Activated naive CD8-positive, alpha-beta T cell treated with anti-CD3 and anti-CD28 coated beads, Interleukin-2, amount 10 ng/mL, durations not matched to agents 7 days and 5 days (primary cell): Measurements from ENCODE around the gene DHX16. TPM values are rescaled to one million over a fixed set of nuclear protein-coding genes. Genes with fewer than 3 reads are reported as not detected.
A peak's percentile ranks its signal among the peaks of the same experiment; 100 is the strongest.

Experiments used
- ATAC-seq: fragments of 150-1000 bp; cut with Tn5 transposase; one replicate; pipeline ENCODE4 v1.10.0; 2021; ENCODE audit warnings: low read depth, moderate library complexity
- POLR2A ChIA-PET: fragments of 350-600 bp; sonication (Branson Sonifier 250); formaldehyde crosslinking; loops from one replicate; lab custom pipeline; 2021; ENCODE audit warnings: antibody characterized with exemption; lab: Charles Lee
- DNase-seq: peaks from one replicate; pipeline ENCODE4 v3.0.0; 2021
- H3K27ac Mint-ChIP-seq: one replicate; pipeline ENCODE4 v1.8.0; 2022; ENCODE audit warnings: mild to moderate bottlenecking, mixed read lengths
- H3K27me3 Mint-ChIP-seq: one replicate; pipeline ENCODE4 v1.8.0; 2022; ENCODE audit warnings: mild to moderate bottlenecking, moderate library complexity, mixed read lengths
- H3K36me3 Mint-ChIP-seq: one replicate; pipeline ENCODE4 v1.8.0; 2021; ENCODE audit warnings: mild to moderate bottlenecking, mixed read lengths
- H3K4me1 Mint-ChIP-seq: one replicate; pipeline ENCODE4 v1.8.0; 2021; ENCODE audit warnings: mixed read lengths
- H3K4me3 Mint-ChIP-seq: one replicate; pipeline ENCODE4 v1.8.0; 2022; ENCODE audit warnings: mild to moderate bottlenecking, moderate library complexity, mixed read lengths
- H3K9me3 Mint-ChIP-seq: one replicate; pipeline ENCODE4 v1.8.0; 2021; ENCODE audit warnings: mixed read lengths
- total RNA-seq, 2 experiments: library from RNA; stranded (reverse); gene quantifications; one replicate each; pipeline ENCODE4 v1.2.3, GENCODE V29; 2021

Gene DHX16
- total RNA-seq, 2 experiments from 2014 or later, result 42.9 to 44.2 TPM

DNA sequence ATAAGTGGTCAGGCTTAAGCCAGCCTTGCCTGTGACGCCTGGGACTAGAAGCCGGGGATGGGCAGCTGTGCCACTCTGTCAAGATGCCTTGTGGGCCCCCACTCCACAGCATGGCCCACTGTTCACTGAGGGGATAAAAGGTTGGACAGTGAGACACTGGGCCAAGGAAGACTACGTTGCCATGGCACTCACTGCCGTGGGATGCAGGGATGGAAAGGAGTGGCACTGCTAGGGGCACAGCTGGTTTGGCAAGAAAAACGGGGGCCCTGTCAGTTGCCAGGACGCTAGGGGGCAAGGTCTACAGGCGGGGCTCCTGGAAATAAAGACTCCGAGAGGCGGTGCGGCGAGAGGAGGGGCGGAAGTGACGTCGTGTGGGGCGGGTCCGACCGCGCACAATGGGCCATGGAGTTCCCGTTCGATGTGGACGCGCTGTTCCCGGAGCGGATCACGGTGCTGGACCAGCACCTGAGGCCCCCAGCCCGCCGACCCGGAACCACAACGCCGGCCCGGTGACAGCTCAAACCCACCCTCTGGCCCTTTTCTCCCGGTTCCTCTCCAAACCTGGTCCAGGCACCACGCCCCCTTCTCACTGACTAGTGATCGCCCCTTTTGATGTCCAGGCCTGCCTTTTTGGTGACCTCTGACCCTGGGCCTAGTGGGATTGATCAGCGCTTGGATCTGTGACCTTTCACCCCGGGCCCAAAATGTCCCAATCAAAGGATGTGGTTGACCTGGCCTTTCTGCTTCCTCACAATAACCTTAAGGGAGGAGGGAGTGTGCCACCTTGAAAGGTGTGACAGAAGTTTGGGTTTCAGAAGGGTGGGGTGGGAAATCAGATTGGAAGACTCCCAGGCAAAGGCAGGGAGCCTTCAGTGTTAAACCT is 46.1 kb downstream of the DHX16 start, which contains the start of gene ATAT1:
Gene ATAT1, plus strand, starts transcription at position 391 of the 883 bp plus-strand sequence.
- Mint-ChIP-seq H3K27ac (peak within 1 kb of the TSS; percentile 95), H3K36me3 (peaks cover 26% of the 10 kb centered on the region), H3K4me3 (peak within 1 kb of the TSS; percentile 91), H3K27me3 (no peaks in the 10 kb centered on the region), H3K9me3 (no peaks in the 10 kb centered on the region), H3K4me1 (peaks cover 19% of the 10 kb centered on the region)
- ATAC-seq (peak; percentile 98), DNase-seq (peak; percentile 90)
- POLR2A ChIA-PET, result interaction anchor here (0.8 to 1.7 kb wide), 9 partner anchors 9 to 104 kb away, joined by 3 to 12 read pairs (median 4); partner anchors contain the start of genes DHX16, MRPS18B and PPP1R10

DNA sequence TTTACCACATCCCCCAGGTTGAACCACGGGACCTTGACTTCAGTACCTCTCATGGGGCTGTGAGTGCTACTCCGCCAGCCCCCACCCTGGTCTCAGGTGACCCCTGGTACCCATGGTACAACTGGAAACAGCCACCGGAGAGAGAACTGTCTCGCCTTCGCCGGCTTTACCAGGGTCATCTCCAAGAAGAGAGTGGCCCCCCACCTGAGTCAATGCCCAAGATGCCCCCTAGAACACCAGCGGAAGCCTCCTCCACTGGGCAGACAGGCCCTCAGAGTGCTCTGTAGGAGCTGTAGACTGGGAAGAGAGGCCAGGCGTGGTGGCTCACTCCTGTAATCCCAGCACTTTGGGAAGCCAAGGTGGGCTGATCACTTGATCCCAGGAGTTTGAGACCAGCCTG is 47.3 kb downstream of the DHX16 start:
- Mint-ChIP-seq H3K27ac (no peak overlapping the region), H3K4me3 (no peak overlapping the region), H3K36me3 (peaks cover 22% of the 10 kb centered on the region), H3K9me3 (no peaks in the 10 kb centered on the region), H3K4me1 (peaks cover 19% of the 10 kb centered on the region), H3K27me3 (no peaks in the 10 kb centered on the region)
- ATAC-seq, result no peak
- POLR2A ChIA-PET, result interaction anchor here (1.2 to 1.7 kb wide), 4 partner anchors 10 to 105 kb away, joined by 3 to 12 read pairs (median 4); partner anchors contain the start of gene DHX16
- no peak for DNase-seq

DNA sequence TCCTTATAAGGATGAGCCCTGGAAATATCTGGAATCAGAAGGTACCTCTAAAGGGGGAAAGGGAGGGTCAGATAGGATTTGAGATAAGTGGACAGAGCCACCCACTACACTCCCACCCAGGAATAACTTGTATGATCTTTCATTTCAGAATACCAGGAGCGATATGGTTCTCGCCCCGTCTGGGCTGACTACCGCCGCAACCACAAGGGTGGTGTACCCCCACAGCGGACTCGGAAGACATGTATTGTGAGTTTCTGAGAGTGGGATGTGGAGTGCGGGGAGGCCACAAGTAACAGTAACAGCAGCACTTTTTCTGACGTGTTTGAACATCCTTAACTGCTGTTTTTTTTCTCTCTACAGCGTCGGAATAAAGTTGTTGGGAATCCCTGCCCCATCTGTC is 53.2 kb downstream of the DHX16 start:
- DNase-seq (no peak), ATAC-seq (no peak)
- Mint-ChIP-seq H3K36me3 (peaks cover 43% of the 10 kb centered on the region), H3K27ac (peak overlapping the region; percentile 98), H3K4me3 (peak overlapping the region; percentile 95), H3K27me3 (no peaks in the 10 kb centered on the region), H3K9me3 (no peaks in the 10 kb centered on the region), H3K4me1 (peaks cover 18% of the 10 kb centered on the region)
- POLR2A ChIA-PET, result interaction anchor here (0.6 to 2.6 kb wide), 2 partner anchors 61 to 65 kb away, joined by 3 to 13 read pairs; no protein-coding TSS in a partner anchor

DNA sequence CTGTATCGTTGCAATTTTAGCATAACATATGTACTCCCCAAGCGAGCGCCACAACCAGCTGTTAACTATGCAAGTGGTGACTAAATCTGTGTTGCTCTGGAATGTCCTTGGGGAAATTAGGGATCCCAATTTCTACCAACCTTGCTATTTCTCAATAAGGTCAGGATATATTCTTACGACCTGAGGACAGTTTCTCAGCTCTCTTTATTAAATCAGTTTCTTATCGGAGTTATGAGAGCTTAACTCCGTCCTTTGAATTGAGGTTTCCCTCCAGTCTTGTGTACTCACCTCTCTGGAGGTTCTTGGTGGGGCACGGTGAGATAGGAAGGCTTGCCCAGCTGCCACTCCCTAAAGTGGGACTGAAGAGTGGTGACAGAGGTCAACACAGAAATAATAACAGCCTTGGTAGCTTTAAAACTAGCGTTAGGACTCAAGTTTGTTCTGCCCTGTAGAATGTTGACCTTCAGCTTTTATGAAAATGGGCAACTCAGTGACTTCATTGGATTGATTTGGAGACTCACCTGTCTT is 54.5 kb downstream of the DHX16 start:
- POLR2A ChIA-PET, result interaction anchor here (0.9 to 2.6 kb wide), 19 partner anchors 8 to 127 kb away, joined by 3 to 25 read pairs (median 8); partner anchors contain the start of genes ABCF1, ATAT1, DHX16 and GNL1
- Mint-ChIP-seq H3K9me3 (no peaks in the 10 kb centered on the region), H3K27ac (peak overlapping the region; percentile 98), H3K27me3 (no peaks in the 10 kb centered on the region), H3K36me3 (peaks cover 50% of the 10 kb centered on the region), H3K4me3 (peak overlapping the region; percentile 95), H3K4me1 (peaks cover 27% of the 10 kb centered on the region)
- DNase-seq (no peak), ATAC-seq (no peak)

DNA sequence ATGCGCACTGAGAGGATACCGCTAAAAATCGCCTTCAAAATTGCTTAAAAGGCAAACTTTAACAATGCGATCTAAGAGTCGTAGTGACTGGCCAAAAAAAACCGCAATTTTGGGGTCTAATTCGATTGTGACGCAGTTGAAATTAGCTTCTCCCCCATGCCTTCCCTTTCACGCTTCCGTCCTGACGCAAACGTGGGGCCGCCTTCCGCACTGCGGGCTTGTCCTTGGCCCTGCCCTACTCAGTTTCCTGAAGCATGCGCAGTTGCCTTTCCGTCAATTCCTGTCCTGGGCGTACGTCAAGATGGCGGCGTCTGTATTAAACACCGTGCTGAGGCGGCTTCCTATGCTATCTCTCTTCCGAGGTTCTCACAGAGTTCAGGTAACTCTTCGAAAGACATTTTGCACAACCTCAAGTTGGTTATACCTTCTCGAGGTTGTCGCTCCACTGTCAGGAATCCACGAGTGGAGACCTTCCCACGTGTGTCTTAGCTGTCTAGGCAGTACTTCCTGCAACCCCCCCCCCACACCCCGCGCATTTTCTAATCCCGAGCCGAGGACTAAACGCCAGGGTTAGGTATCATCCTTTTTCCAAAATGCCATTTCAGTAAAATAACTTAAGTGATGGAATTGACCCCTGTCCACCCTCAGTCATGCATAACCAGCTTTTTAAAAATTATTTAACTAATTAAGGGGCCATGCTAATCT is 55.1 kb downstream of the DHX16 start, which contains the start of gene MRPS18B:
Gene MRPS18B, plus strand, starts transcription at position 276 of the 705 bp plus-strand sequence. Its CDS starts 26 bp downstream, at position 302.
- no peaks in the 10 kb centered on the region for H3K27me3 Mint-ChIP-seq
- H3K36me3 Mint-ChIP-seq, result peaks cover 51% of the 10 kb centered on the region
- peak; percentile 88 for DNase-seq
- POLR2A ChIA-PET, result interaction anchor here (0.6 to 2.6 kb wide), 25 partner anchors 9 to 540 kb away, joined by 3 to 25 read pairs (median 7); partner anchors contain the start of genes ABCF1, ATAT1, CCHCR1 and DHX16
- no peaks in the 10 kb centered on the region for H3K9me3 Mint-ChIP-seq
- ATAC-seq, result peak; percentile 84
- H3K4me1 Mint-ChIP-seq, result peaks cover 30% of the 10 kb centered on the region
- peak within 1 kb of the TSS; percentile 98 for H3K27ac Mint-ChIP-seq
- H3K4me3 Mint-ChIP-seq, result peak within 1 kb of the TSS; percentile 95

DNA sequence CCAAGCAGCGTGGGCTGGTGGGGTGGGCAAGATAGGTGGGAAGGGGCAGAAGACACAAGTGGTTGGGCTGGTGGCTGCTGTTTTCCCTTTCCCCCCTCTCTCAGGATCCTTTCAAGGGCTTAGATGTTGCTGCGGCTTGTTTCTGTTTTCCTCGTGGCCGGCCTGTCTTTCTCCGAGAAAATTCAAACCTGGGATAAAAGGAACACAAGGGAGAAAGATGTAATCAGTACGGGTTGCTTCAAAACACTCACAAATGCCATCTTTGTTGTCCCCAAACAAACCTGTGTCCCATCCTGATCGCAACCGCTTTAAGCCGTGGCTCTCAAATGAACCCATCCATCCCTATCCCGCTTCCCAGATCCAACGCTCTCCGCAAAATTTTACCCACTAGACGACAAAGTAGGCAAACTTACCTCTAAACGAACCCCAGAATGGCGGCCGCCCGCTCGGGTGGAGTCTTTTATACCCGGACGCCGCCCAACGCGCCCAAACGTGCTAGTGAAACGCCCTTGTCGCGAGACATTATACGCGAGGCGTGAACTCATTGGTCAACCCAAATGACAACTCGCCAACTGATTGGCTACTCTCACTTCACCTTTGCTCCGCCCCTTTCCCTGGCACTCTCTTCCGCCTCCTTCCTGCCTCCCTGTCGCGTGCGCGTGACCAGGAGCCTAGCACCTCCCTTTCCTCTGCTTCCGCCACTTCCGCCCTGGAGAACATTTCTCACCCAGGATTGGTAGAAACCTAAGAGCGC is 55.8 kb downstream of the DHX16 start, which contains the start of gene PPP1R10:
Gene PPP1R10, minus strand, starts transcription at position 433 of the 754 bp plus-strand sequence. CDS start 7,299 bp downstream, outside the sequence.
- POLR2A ChIA-PET, result interaction anchor here (0.6 to 2.6 kb wide), 23 partner anchors 9 to 541 kb away, joined by 3 to 25 read pairs (median 7); partner anchors contain the start of genes ABCF1, ATAT1, CCHCR1 and DHX16
- H3K36me3 Mint-ChIP-seq, result peaks cover 50% of the 10 kb centered on the region
- peak within 1 kb of the TSS; percentile 98 for H3K27ac Mint-ChIP-seq
- H3K9me3 Mint-ChIP-seq, result no peaks in the 10 kb centered on the region
- H3K4me3 Mint-ChIP-seq, result peak within 1 kb of the TSS; percentile 95
- peaks cover 32% of the 10 kb centered on the region for H3K4me1 Mint-ChIP-seq
- H3K27me3 Mint-ChIP-seq, result no peaks in the 10 kb centered on the region
- DNase-seq, result peak; percentile 97
- peak; percentile 73 for ATAC-seq

DNA sequence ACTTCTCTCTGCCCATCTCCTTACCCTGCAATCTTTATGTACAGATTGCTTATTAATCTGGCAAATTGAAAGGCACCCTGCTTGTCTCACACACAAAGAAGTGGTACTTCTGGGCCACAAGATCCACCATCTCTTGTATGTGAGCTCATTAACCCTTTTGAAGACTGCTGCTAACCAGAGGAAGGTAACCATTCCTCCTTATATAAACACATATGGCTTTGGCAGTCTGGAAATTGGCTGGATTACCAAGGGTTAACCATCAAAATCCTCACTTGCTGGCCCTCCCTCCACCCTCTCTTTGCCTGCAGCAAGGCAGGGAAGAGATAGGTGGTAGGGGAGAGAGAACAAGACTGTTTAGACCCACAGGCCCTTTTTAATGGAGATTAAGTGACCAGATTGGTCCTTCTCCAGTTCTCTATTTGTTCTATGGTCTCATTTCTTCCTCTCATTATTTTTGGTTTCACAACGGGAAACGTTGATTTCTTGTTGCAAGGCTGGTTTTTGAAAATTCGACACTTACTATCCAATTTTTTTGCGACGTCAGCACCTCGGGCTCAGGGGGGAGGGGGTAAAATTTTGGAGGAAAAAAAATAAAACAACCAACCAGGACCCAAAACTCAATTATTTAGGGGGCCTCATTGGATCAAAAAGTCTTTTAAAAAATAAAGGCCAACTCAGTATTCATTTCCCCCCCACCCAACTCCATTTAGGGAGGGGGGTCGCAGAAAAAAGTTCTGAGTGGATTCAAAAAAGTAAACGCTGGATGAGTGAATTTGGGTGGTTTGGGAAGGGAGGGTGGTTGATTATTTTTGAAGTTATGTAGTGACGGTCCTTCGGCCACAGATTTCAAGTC is 56.6 kb downstream of the DHX16 start:
- ATAC-seq, result no peak
- peak overlapping the region; percentile 95 for H3K4me3 Mint-ChIP-seq
- peaks cover 55% of the 10 kb centered on the region for H3K36me3 Mint-ChIP-seq
- POLR2A ChIA-PET, result interaction anchor here (0.6 to 4.8 kb wide), 20 partner anchors 10 to 161 kb away, joined by 3 to 75 read pairs (median 7); partner anchors contain the start of genes ABCF1, ATAT1, DHX16 and FLOT1
- no peaks in the 10 kb centered on the region for H3K9me3 Mint-ChIP-seq
- no peak for DNase-seq
- H3K4me1 Mint-ChIP-seq, result peaks cover 39% of the 10 kb centered on the region
- no peaks in the 10 kb centered on the region for H3K27me3 Mint-ChIP-seq
- peak overlapping the region; percentile 98 for H3K27ac Mint-ChIP-seq

DNA sequence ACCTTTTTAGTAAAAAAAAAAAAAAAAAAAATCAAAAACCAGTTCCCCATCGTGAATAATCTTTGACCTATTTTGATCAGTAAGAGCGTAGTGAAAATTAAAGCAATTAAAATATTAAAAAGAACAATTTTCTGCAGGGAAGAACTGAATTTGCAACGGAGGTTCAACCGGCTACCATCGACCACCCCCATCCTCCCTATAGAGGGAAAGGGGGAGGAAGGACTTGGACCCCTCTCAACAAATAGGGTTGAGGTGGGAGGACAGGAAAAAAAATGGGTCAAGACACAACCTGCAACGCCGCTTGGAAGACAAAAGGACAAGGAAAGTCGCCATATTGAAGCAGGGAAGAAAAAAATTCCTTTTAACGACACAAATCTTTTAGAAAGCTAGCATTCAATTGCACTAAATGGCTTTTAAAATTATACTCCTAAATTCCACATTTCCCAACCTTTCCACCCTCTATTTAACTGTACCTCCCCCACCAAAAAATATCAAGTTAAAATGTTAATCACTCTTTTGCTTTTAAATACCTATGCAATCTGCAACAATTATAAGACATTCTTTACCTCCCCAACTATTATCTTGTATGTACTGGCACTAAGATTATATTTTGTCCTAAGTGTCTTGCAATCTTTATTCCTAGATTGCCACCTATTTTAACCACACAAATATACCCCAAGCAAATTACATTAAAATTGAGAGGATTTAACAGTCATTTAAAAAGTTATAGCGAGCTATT is 57.4 kb downstream of the DHX16 start:
- peaks cover 53% of the 10 kb centered on the region for H3K36me3 Mint-ChIP-seq
- DNase-seq, result no peak
- no peaks in the 10 kb centered on the region for H3K9me3 Mint-ChIP-seq
- POLR2A ChIA-PET, result interaction anchor here (0.6 to 4.8 kb wide), 42 partner anchors 9 to 967 kb away, joined by 3 to 75 read pairs (median 4); partner anchors contain the start of genes ABCF1, ATAT1, DHX16 and FLOT1
- ATAC-seq, result no peak
- H3K4me3 Mint-ChIP-seq, result peak overlapping the region; percentile 95
- H3K4me1 Mint-ChIP-seq, result peaks cover 43% of the 10 kb centered on the region
- peak overlapping the region; percentile 98 for H3K27ac Mint-ChIP-seq
- no peaks in the 10 kb centered on the region for H3K27me3 Mint-ChIP-seq

DNA sequence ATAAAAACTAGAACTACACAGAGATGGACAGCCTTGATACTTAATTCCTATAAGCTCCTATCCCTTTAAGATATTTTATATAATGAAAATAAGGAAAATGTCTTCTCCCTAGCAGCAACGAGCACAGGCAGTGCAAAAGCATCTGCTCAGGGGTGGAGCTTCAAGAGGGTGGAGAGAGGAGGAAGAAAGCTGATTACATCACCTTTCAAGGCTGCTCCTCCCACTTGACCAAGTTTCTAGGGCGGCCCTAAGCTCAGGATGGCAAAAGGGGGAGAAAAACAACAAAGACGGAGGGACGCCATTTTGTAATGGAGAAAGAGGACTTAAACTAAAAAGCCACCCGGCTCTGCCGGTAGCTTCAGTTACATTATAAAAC is 58.0 kb downstream of the DHX16 start:
- H3K27me3 Mint-ChIP-seq, result no peaks in the 10 kb centered on the region
- peaks cover 56% of the 10 kb centered on the region for H3K36me3 Mint-ChIP-seq
- POLR2A ChIA-PET, result interaction anchor here (0.6 to 4.8 kb wide), 35 partner anchors 10 to 968 kb away, joined by 3 to 75 read pairs (median 4); partner anchors contain the start of genes ABCF1, ATAT1, DHX16 and FLOT1
- H3K9me3 Mint-ChIP-seq, result no peaks in the 10 kb centered on the region
- peaks cover 48% of the 10 kb centered on the region for H3K4me1 Mint-ChIP-seq
- peak; percentile 50 for ATAC-seq
- peak; percentile 55 for DNase-seq
- H3K27ac Mint-ChIP-seq, result peak overlapping the region; percentile 98
- H3K4me3 Mint-ChIP-seq, result peak overlapping the region; percentile 95

DNA sequence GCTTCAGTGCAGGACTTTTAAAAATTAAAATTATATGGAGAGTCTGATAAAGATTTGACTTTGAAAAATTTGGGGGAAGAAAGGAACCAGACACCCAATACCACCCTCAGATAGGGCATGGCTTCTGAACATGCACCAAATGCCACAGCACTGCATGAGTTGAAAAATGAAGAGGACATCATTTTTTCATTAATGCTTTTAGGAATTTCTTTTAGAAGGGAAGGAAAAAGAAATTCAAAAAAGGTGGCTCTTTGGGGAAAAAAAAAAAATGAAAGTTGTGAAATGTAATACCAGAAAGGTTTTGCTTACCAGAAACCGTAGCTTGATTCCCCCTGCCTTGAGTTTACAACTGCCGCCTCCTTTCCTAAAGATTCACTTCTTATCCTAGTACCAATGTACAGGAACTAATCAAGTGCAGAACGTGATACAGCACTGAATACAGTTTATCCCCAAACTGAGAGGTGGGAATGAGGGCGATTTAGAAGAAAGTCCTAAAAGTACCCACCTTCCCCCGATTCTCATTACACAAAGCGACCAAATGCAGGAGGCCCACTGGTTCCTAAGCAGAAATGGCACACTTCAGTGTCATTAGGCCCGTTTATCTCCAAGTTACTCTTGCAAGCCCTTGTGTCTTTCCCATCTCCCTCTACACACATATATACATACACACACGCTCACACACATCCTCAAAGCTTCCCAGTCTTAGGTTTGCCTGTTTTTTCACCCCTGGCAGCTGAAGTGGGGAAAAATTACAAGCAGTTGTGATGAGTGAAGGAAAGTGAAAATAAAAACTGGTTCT is 58.6 kb downstream of the DHX16 start:
- H3K4me1 Mint-ChIP-seq, result peaks cover 50% of the 10 kb centered on the region
- H3K36me3 Mint-ChIP-seq, result peaks cover 55% of the 10 kb centered on the region
- DNase-seq (no peak), ATAC-seq (no peak)
- no peaks in the 10 kb centered on the region for H3K9me3 Mint-ChIP-seq
- POLR2A ChIA-PET, result interaction anchor here (0.6 to 4.8 kb wide), 44 partner anchors 9 to 968 kb away, joined by 3 to 75 read pairs (median 4); partner anchors contain the start of genes ABCF1, ATAT1, DHX16 and FLOT1
- peak overlapping the region; percentile 95 for H3K4me3 Mint-ChIP-seq
- peak overlapping the region; percentile 98 for H3K27ac Mint-ChIP-seq
- no peaks in the 10 kb centered on the region for H3K27me3 Mint-ChIP-seq
